ENCODE results near the gene SLC4A5. TPM values are rescaled to one million over a fixed set of nuclear protein-coding genes. Genes with fewer than 3 reads are reported as not detected.

Gene SLC4A5, protein sequence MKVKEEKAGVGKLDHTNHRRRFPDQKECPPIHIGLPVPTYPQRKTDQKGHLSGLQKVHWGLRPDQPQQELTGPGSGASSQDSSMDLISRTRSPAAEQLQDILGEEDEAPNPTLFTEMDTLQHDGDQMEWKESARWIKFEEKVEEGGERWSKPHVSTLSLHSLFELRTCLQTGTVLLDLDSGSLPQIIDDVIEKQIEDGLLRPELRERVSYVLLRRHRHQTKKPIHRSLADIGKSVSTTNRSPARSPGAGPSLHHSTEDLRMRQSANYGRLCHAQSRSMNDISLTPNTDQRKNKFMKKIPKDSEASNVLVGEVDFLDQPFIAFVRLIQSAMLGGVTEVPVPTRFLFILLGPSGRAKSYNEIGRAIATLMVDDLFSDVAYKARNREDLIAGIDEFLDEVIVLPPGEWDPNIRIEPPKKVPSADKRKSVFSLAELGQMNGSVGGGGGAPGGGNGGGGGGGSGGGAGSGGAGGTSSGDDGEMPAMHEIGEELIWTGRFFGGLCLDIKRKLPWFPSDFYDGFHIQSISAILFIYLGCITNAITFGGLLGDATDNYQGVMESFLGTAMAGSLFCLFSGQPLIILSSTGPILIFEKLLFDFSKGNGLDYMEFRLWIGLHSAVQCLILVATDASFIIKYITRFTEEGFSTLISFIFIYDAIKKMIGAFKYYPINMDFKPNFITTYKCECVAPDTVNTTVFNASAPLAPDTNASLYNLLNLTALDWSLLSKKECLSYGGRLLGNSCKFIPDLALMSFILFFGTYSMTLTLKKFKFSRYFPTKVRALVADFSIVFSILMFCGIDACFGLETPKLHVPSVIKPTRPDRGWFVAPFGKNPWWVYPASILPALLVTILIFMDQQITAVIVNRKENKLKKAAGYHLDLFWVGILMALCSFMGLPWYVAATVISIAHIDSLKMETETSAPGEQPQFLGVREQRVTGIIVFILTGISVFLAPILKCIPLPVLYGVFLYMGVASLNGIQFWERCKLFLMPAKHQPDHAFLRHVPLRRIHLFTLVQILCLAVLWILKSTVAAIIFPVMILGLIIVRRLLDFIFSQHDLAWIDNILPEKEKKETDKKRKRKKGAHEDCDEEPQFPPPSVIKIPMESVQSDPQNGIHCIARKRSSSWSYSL
- under 0.01 TPM in 1 of 2 replicates, not detected in the other for total RNA-seq

DNA sequence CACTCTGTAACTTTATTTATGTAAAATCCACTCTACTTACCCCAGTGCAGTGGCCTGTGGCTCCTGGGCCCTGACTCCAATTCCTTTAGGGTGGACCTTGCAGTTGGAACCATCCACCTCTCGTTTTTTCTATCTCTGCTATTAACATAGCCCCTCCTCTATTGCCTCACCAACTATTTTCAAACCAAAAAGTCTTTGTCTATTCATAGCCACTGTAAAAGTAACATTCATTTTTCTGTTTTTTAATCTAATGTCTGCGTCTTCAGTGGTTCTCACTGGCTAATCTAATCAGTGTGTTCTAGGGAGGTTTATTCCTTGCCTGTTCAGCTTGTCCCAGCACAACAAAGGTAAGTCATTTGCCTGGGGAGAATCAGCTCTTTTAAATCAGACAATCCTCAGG is at the start of gene SLC4A5:
TSS of gene SLC4A5 (minus strand) at position 101 of the 400 bp plus-strand sequence. CDS start 28,393 bp downstream, outside the sequence.

DNA sequence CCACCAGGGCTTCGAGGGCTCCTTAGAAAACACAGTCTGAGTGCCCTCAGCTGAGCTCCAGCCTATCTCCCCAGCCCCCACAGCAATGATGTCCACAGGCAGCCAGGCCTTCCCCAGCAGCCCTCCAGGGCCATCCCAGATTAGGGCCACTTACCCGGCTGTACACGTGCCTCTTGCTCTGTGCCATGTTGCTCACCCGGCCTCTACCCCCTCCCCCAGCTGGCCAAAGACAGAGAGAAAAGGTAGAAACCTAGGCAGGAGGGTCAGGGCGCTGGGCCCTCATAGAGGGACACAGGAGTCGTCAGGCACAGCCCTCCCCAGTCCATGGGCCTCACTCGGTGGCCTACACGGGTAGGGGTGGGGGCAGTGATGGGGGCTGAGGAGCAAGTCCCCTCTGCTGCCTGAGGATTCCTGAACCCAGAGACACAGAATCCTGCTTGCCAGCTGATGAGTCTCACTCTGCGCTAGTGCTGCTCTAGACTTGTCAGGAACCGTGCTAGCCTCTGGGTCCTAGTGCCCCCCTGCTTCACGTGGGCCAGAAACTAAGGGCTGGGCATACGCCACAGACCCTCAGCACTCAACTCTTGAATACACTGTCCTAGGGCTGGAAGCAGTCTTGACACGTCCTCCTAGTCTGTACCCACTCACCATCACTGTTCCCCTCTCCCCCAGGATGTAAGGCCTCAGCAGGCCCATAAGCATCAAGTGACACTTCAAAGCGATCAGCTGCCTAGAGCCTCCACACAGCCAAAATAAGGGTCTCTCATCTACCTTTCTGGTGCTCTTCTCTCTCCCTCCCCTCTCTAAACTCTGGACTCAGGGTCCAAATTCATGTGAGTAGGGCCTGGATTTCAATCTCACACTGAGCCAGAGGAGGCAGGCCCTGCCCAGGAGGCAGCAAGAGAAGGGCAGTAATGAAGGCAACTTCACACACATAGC is 36.9 kb upstream of the SLC4A5 start, which contains the start of gene DCTN1:
TSS of gene DCTN1 (minus strand) at position 461 of the 939 bp plus-strand sequence. CDS start at position 187, 274 bp downstream.

DNA sequence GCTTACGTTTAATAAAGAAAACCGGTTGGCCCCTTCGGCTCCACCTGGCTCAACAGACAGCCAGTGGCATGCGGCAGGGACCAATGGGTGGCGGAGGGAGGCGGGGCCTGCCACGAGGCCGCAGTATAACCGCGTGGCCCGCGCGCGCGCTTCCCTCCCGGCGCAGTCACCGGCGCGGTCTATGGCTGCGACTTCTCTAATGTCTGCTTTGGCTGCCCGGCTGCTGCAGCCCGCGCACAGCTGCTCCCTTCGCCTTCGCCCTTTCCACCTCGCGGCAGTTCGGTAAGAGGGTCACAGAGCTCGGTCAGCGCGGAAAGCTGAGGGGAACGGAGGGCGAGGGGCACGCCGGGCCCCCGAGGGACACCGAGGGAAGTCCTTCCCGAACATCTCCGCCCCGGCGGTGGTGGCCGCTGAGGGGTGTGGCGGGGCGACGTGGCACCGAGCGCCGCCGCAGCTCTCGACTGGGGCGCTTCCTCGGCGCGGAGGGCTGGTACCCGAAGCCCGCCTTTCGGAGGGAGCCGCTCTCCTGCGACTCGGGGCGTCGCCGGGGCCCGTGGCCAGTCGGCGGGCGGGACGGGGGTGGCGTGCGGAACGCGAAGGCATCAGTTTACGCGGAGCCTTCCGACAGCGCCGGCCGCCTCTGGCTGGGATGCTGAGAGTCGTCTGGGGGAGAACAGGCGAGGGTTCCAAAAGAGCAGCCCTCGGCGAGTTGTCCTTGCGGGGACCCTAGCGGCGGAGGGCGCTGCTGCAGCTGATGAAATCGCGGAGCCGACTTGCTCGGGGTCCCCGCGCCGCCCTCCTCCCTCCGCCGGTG is 144.5 kb downstream of the SLC4A5 start, which contains the start of gene MTHFD2:
TSS of gene MTHFD2 (plus strand) at position 155 of the 814 bp plus-strand sequence. CDS start at position 182, 27 bp downstream.

DNA sequence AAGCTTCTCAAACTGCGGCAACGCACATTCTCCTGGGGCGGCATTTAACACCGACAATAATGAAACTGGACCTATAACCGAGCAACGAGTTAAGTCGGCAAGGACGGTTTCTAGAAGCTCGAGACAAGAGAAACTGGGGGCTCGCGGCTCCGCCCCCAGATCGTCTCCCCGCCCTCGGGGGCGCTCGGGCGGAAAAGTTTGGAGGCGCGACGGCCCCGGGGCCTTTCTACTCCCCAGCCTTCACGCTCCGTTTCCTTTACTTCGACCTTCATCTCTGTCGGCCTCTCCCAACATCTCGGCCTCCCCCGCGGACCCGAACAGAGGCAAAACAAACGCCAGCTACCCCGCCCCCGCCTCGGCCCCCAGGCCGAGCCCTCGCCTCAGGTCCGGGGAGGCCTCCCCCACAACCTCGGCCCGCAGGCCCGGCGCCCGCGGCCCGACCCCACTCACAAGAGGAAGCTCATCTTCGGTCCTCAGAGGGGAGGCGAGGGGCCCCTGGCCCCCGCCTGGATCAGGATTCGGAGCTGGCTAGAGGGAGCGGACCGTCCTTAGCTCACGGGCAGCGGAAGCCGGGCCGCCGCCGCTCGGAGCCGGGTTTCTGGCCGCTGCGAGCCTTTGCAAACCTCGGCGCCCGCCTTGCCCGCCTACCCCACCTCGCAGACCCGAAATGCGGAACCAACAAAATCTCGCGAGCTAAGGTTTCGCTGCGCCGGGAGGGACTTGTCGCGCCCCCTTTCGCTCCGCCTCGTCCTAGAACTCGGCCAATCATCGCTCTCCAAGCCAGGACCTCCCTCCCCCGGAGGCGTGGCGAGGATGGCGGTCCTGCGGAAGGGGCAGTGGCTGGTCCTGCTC is 164.8 kb downstream of the SLC4A5 start, which contains the start of gene MOB1A:
TSS of gene MOB1A (minus strand) at position 669 of the 852 bp plus-strand sequence. CDS start at position 464, 205 bp downstream.

Other genes starting within 250 kb of the SLC4A5 start
- gene BOLA3, start 195.5 kb downstream of the SLC4A5 start, total RNA-seq = 58.0 and 69.8 TPM in 2 replicates
- gene MOB1A, start 164.5 kb downstream of the SLC4A5 start, total RNA-seq = 66.5 and 71.0 TPM in 2 replicates
- 136 and 159 TPM in 2 replicates for gene MTHFD2, start 144.8 kb downstream of the SLC4A5 start, total RNA-seq
- 114 and 172 TPM in 2 replicates for gene DCTN1, start 36.9 kb upstream of the SLC4A5 start, total RNA-seq
- 2.0 and 2.7 TPM in 2 replicates for gene C2orf81, start 78.2 kb upstream of the SLC4A5 start, total RNA-seq
- gene WDR54, start 78.3 kb upstream of the SLC4A5 start, total RNA-seq = 23.5 and 27.3 TPM in 2 replicates
- 11.8 and 15.3 TPM in 2 replicates for gene RTKN, start 98.5 kb upstream of the SLC4A5 start, total RNA-seq
- 2.9 and 4.6 TPM in 2 replicates for gene INO80B, start 111.7 kb upstream of the SLC4A5 start, total RNA-seq
- gene WBP1, start 115.0 kb upstream of the SLC4A5 start, total RNA-seq = 53.0 and 54.5 TPM in 2 replicates
- gene MOGS, start 122.0 kb upstream of the SLC4A5 start, total RNA-seq = 44.5 and 44.6 TPM in 2 replicates
- 10.3 and 40.7 TPM in 2 replicates for gene MRPL53, start 129.3 kb upstream of the SLC4A5 start, total RNA-seq
- 9.8 and 10.6 TPM in 2 replicates for gene CCDC142, start 139.6 kb upstream of the SLC4A5 start, total RNA-seq
- 15.4 and 15.5 TPM in 2 replicates for gene TTC31, start 139.7 kb upstream of the SLC4A5 start, total RNA-seq
- gene LBX2, start 156.2 kb upstream of the SLC4A5 start, total RNA-seq = 1.9 and 3.2 TPM in 2 replicates
- gene PCGF1, start 164.3 kb upstream of the SLC4A5 start, total RNA-seq = 11.0 and 18.5 TPM in 2 replicates
- gene TLX2, start 171.0 kb upstream of the SLC4A5 start, total RNA-seq = 0.35 TPM in 1 of 2 replicates, not detected in the other
- gene DQX1, start 182.8 kb upstream of the SLC4A5 start, total RNA-seq = not detected in 2 replicates
- gene AUP1, start 186.3 kb upstream of the SLC4A5 start, total RNA-seq = 65.5 and 72.1 TPM in 2 replicates
- gene HTRA2, start 186.5 kb upstream of the SLC4A5 start, total RNA-seq = 11.7 and 32.1 TPM in 2 replicates
- 7.3 and 23.7 TPM in 2 replicates for gene LOXL3, start 210.5 kb upstream of the SLC4A5 start, total RNA-seq
- 27.2 and 28.2 TPM in 2 replicates for gene DOK1, start 211.3 kb upstream of the SLC4A5 start, total RNA-seq

Measured in pericardium fibroblast (primary cell).